ENCODE results near the gene TMEM234. TPM values are rescaled to one million over a fixed set of nuclear protein-coding genes. Genes with fewer than 3 reads are reported as not detected.

Gene TMEM234
- total and polyA plus RNA-seq, 8 donors, result 11.6 to 169 (median 19.6) TPM

- Histone ChIP-seq H3K4me1 (peaks cover 4 to 43% (median 35%) of the 10 kb centered on the region in 4 donors), H3K4me3 (peak overlapping the region; percentile 60 to 78 (median 66)), H3K36me3 (no peaks in the 10 kb centered on the region), H3K9me3 (no peaks in the 10 kb centered on the region), H3K27ac (peak overlapping the region; percentile 71 to 90 (median 85)), H3K27me3 (no peaks in the 10 kb centered on the region)
- 0 to 4% (median 1%) methylated on average over 16 to 55 of the region's 55 CpGs for WGBS, 5 donors
- intact Hi-C loops (cut with DNase I; ENCODE audit: low total_unique reads), result no loop called here
- peak; percentile 66 to 85 for DNase-seq
- TF ChIP-seq CTCF (IDR thresholded peaks at IDR 0.05), result no peak
- peak in 2 of 3 donors; percentile 4 to 53 for TF ChIP-seq POLR2AphosphoS5 (IDR thresholded peaks at IDR 0.05)
These were observed 19.0 kb upstream of the TMEM234 start for GRCh38 chr1:32241001-32241763.

GRCh38 chr1:32240140-32240951 is 18.2 kb upstream of the TMEM234 start:
- DNase-seq, result peak; percentile 88 to 89
- intact Hi-C loops (cut with DNase I; ENCODE audit: low total_unique reads), result no loop called here
- Histone ChIP-seq H3K27me3 (no peaks in the 10 kb centered on the region), H3K4me1 (peaks cover 4 to 42% (median 35%) of the 10 kb centered on the region in 4 donors), H3K4me3 (peak overlapping the region; percentile 60 to 78 (median 66)), H3K27ac (peak overlapping the region; percentile 71 to 90 (median 85)), H3K36me3 (peaks cover 0 to 3% (median under 1%) of the 10 kb centered on the region in 4 donors), H3K9me3 (no peaks in the 10 kb centered on the region)
- TF ChIP-seq POLR2AphosphoS5 (IDR thresholded peaks at IDR 0.05) (peak in 2 of 3 donors; percentile 82 to 87), CTCF (IDR thresholded peaks at IDR 0.05) (peak in 4 of 7 experiments; percentile 9 to 42 (median 18)), EP300 (IDR thresholded peaks at IDR 0.05) (no peak), POLR2A (IDR thresholded peaks at IDR 0.05) (peak in 2 of 4 donors; percentile 18 to 31)
- 2 to 7% (median 3%) methylated on average over 50 to 62 of the region's 62 CpGs for WGBS, 5 donors

GRCh38 chr1:32239790-32240139 is 17.6 kb upstream of the TMEM234 start:
- intact Hi-C loops (cut with DNase I; ENCODE audit: low total_unique reads), result no loop called here
- H3K27me3 ChIP-seq, result no peaks in the 10 kb centered on the region
- H3K4me3 ChIP-seq, result peak overlapping the region; percentile 60 to 78 (median 66)
- H3K4me1 ChIP-seq, result peaks cover 4 to 42% (median 35%) of the 10 kb centered on the region in 4 donors
- TF ChIP-seq CTCF (IDR thresholded peaks at IDR 0.05) (no peak), POLR2A (IDR thresholded peaks at IDR 0.05) (no peak), POLR2AphosphoS5 (IDR thresholded peaks at IDR 0.05) (no peak), EP300 (IDR thresholded peaks at IDR 0.05) (no peak)
- no peaks in the 10 kb centered on the region for H3K9me3 ChIP-seq
- peaks cover 0 to 9% (median 5%) of the 10 kb centered on the region in 4 donors for H3K36me3 ChIP-seq
- WGBS, 5 donors, result 30 to 61% (median 40%) methylated on average over 1 to 20 of the region's 20 CpGs
- peak in 1 of 2 donors; percentile 49 for DNase-seq
- peak overlapping the region; percentile 71 to 90 (median 85) for H3K27ac ChIP-seq

GRCh38 chr1:32239337-32239736 is 17.2 kb upstream of the TMEM234 start:
- peak in 1 of 2 donors; percentile 50 for DNase-seq
- Histone ChIP-seq H3K4me3 (peak overlapping the region in 3 of 4 donors; percentile 60 to 78 (median 64)), H3K36me3 (peaks cover 0 to 13% (median 9%) of the 10 kb centered on the region in 4 donors), H3K27ac (peak overlapping the region in 4 of 5 donors; percentile 83 to 90 (median 86)), H3K27me3 (no peaks in the 10 kb centered on the region), H3K4me1 (peaks cover 4 to 42% (median 35%) of the 10 kb centered on the region in 4 donors), H3K9me3 (no peaks in the 10 kb centered on the region)
- intact Hi-C loops (cut with DNase I; ENCODE audit: low total_unique reads), result no loop called here
- TF ChIP-seq POLR2A (IDR thresholded peaks at IDR 0.05), result no peak
- no peak for TF ChIP-seq EP300 (IDR thresholded peaks at IDR 0.05)
- TF ChIP-seq CTCF (IDR thresholded peaks at IDR 0.05), result no peak
- TF ChIP-seq POLR2AphosphoS5 (IDR thresholded peaks at IDR 0.05), result no peak
- WGBS, 5 donors, result 23 to 54% (median 31%) methylated on average over 4 of the region's 4 CpGs
